HG02610 (cell line): ENCODE results near the gene NDC1.
"Not testable (repeated sequence)": the region's sequence is repeated elsewhere in the genome, so short reads cannot be mapped to it uniquely, and the experiment has no call there.

Experiments
- ATAC-seq: cut with Tn5 transposase; IDR thresholded peaks from one replicate; pipeline ENCODE4 v1.9.1; 2021; ENCODE audit warnings: mild to moderate bottlenecking, moderate library complexity; ENCODE audit not compliant: unreplicated experiment

Gene NDC1, protein sequence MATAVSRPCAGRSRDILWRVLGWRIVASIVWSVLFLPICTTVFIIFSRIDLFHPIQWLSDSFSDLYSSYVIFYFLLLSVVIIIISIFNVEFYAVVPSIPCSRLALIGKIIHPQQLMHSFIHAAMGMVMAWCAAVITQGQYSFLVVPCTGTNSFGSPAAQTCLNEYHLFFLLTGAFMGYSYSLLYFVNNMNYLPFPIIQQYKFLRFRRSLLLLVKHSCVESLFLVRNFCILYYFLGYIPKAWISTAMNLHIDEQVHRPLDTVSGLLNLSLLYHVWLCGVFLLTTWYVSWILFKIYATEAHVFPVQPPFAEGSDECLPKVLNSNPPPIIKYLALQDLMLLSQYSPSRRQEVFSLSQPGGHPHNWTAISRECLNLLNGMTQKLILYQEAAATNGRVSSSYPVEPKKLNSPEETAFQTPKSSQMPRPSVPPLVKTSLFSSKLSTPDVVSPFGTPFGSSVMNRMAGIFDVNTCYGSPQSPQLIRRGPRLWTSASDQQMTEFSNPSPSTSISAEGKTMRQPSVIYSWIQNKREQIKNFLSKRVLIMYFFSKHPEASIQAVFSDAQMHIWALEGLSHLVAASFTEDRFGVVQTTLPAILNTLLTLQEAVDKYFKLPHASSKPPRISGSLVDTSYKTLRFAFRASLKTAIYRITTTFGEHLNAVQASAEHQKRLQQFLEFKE

DNA sequence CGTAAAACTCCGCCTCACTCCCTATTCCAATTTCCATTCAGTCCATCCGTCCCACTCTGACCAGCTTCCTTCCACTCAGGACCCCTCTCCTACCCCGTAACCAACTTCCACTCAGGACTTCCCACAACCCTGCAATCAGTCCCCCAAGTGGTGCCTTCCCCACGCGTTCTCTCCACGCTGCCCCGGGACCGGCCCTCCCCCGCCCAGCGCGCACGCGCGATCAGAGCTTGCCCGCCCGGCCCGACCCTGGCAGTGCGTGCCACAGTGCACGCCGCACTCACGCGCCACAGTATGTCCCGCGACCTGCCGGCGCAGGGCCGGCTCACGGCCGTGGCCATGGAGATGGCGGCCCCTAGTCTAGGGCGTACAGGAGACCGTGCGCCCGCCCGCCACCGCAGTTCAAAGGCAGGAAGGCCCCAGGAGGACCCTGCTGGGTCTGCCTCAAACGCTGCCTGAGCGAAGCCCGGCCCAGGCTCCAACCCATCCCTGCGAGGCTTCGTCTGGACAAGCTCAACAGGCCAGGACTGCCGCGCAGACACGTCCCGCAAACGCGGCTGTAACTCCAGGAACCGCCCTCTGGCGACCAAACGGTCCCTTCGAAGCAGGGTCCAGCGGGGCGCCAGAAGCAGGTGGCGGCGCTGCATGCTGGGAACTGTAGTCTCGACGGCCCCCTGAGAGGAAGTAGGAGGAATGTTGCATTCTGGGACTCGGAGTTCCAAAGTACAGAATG, at the start of gene NDC1:
TSS of gene NDC1 (minus strand) at position 373 of the 730 bp plus-strand sequence. CDS start at position 338, 35 bp downstream.
- peak; percentile 88 for ATAC-seq

DNA sequence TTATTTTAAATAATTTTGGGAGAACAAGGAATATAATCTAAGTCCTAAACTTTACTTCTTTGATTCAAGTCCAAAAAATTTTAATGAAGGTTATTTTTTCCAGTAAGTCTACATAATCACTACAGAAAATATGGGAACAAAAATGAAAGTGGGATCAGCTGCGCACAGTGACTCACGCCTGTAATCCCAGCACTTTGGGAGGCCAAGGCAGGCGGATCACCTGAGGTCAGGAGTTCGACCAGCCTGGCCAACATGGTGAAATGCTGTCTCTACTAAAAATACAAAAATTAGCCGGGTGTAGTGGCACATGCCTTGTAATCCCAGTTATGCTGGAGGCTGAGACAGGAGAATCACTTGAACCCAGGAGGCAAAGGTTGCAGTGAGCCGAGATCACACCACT, 45.5 kb upstream of the NDC1 start:
- ATAC-seq = not testable (repeated sequence)

DNA sequence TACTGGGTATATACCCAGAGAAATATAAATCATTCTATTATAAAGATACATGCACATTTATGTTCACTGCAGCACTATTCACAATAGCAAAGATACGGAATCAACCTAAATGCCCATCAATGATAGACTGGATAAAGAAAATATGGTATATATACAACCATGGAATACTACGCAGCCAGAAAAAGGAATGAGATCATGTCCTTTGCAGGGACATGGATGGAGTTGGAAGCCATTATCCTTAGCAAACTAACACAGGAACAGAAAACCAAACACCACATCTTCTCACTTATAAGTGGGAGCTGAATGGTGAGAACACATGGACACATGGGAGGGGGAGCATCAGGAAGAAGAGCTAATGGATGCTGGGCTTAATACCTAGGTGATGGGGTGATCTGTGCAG, 43.8 kb upstream of the NDC1 start:
- ATAC-seq = not testable (repeated sequence)

DNA sequence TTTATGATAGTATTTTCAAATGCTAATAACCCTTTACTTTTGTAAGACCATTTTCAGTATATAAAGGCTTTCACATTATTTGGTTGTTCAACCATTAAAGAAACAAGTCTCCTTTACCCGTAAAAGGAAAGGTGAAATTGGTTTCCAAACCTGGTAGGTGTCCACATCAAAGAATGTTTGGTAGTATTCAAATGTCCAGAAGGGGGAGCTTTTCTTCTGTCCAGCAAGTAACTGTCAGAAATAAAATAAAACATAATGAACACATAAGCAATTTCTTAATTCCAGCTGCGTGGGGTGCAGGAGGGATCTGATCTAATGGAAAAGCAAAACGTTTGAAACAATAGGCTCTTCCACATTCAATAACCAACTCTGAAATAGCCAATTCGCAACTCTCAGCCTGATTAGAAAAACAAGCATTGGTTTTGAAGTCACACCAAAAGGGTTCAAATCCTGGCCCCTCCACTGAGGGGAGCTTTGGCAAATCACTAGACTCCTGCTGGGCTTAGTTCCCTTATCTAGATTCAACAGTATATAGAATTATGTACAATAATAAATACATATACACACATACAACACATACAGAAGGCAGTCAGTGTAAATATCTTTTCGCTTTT, 40.5 kb upstream of the NDC1 start:
- no peak for ATAC-seq

DNA sequence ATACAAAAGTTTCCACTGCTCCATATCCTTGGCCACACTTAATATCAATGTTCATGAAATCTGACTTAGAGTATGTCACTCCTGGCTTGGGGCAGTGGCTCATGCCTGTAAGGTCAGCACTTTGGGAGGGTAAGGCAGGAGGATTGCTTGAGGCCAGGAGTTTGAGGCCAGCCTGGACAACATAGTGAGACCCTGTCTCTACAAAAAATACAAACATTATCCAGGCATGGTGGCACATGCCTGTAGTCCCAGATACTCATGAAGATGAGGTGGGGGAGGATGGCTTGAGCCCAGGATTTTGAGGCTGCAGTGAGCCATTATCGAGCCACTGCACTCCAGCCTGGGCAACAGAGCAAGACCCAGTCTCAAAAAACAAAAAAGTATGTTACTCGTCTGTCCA, 37.1 kb upstream of the NDC1 start:
- ATAC-seq = not testable (repeated sequence)

DNA sequence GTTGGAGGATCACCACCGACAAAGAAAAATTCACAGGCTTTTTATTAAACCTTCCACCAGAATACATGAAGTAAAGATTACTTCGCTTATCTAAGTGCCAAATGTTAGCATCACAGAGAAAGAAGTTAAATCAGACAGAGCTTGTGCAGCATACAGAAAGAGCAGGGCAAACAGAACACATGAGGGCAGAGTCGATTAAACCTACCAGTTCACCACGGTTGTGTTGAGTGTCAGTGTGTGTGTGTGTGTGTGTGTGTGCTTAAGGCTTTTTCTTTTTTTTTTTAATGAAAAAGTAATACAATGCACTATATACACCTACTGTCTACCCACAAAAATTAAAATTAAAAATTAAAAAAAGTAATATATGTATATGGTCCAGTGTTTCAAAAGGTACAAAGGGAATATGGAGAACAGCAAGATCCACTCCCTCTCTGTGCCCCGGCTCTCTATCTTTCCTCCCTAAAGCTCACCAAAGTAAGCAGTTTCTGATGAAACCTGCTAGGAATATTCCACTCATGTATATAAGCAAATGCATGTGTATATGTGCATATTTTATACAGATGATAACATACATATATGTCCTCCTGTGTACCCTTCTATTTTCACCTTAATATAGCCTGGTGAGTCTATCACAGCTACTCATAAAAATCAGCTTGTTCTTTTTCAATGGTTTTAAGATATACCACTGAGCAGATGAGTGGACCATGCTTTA, 33.8 kb upstream of the NDC1 start:
- ATAC-seq = no peak

DNA sequence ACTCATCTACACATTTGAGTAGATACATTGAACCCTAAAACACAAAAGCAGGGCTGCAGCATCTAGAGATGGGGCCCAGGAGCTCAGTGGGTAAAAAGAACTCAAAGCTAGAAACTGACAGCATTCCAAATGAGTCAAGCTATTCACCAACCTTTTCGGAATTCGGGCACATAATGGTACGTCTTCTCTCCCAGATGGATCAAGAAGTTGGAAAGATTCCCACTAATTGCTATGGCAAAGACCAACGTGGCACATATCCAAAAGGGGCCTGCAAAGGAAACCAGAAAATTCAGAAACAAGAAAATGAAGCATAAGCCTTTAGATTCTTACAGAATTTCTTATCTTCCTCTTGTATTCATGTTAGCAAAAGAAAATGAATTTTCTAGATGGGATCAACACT, 33.1 kb upstream of the NDC1 start:
- no peak for ATAC-seq

DNA sequence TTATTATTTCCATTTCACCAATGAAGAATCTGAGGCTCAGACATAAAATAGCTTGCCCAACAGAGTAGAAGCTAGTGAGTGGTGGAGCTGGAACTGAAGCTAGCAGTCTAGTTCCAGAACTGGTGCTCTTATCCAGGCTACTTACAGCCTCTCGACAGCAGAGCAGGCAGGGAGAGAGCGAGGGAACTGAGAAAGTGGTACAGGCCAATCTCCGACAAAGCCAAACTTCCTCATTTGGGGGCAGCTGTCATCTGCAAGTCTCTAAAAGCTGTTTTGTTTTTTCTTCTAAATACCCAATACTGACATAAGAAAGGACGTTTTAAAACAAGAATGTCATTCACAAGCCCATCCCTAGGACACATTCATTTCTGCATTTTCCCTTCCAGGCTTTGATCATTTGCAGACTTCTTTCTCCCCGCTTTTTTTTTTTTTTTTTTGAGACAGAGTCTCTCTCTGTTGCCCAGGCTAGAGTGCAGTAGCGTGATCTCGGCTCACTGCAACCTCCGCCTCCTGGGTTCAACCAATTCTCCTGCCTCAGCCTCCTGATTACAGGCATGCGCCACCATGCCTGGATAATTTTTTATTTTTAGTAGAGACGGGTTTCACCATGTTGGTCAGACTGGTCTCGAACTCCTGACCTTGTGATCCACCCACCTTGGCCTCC, 31.5 kb upstream of the NDC1 start:
- ATAC-seq = no peak

DNA sequence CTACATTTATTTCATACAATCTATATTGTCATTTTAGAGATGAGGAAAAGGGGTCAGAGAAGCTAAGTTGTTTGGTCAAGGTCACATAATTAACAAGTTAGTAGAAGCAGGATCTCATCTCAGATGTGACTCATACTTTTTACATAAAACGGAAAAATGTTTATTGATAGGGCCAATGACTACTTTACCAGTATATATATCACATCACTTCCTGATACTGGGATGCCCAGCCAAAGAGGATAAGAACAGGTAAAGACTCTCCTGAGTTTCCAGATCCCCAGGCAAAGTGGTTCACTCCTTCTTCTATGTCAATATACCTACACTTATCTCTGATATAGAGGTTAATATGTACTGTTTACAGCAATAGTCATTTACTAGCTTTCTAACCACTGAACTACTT, 30.5 kb upstream of the NDC1 start:
- no peak for ATAC-seq

DNA sequence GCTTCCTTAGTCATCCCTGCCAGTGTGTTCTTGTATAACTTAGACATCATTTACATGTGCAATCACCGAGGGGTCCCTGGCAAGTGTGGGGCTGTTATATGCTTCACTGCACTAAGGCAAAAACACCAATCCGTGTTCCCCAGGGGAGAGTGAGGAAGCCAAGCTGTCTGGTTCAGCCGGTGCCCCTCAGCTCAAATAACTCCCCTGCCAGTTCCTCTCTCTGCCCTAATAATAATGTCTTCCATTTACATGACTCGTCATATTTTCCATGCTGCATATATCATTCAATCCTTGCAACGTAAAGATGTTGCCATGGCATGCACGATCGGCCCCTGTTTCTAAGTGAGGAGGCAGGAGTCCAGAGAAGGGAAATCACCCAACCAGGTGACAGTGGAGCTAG, 24.4 kb upstream of the NDC1 start:
- no peak for ATAC-seq

DNA sequence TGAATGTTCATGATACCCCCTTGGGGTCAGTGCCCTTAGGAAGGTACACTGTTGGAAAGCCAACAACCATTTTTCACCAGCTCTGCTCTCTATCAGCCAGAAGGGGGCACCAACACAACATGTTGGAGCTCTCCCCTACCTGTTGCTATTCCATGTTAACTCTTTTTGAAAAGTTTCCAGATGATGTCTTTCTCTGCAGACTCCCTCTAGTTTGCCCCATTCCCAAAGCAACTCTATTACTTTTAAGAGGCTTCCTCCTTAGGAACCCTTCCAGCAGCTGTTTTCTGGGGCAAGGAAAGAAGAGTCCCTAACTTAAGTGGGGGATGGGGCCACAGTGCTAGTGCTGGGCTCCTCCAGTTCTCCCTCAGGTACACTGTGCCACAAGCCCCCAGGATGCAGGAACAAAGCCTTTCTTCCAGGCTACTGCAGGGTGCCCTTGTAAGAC, 22.9 kb upstream of the NDC1 start:
- ATAC-seq = no peak

DNA sequence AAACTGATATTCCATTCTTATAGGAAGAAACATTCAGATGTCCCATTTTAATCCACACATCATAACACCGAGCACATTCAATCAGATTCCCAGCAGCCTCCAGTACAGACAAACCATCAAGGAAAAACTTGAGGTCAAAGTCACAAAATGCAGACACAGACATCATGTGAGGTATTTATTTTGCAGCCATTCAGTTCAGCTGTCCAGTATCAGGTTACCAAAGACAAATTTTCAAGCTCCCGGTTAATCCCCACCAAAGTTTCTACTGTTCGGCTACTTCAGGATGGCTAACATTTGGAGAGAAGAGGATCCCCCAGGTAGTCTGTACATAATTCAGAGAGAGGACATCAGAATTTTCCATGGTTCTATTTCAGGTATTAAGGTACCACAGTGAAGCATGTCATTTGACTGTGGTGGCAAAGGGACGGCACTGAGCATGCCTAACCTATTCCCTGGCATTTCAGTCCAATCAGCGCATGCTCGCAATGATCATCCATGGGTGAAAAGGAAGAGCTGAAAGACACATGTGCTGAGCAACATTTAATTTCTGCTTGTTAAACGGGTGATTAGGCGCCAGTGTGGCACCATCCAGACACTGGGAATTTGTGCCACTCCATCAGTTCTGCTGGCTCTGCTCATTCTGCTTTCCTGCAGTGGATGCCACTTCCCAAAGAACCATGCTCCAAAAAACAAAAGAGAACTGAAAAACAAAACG, 13.6 kb upstream of the NDC1 start:
- no peak for ATAC-seq

DNA sequence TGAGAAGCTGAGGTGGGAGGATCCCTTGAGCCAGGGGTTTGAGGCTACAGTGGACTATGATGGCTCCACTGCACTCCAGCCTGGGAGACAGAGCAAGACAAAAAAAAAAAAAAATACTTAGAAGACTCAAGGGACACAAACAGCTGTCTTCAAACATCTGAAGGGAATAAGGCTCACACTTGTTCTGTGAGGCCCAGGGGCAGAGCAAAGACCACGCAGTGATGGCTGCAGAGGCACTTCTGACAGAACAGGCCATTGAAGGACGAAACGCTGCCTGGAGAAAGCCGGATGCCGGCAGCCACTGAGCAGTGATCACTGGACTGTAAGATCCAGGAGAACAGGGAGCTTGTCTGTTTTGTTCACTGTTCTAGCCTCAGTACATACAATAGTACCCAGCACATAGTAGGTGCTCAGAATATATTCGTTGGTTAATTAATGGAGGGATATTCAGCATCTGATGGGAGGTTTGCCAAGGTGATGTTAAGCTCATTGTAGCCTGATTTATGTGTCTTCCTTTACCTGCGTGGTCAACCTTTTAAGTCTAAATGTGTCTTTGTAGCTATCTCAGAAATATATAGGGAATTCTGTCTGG, 12.1 kb upstream of the NDC1 start:
- no peak for ATAC-seq

DNA sequence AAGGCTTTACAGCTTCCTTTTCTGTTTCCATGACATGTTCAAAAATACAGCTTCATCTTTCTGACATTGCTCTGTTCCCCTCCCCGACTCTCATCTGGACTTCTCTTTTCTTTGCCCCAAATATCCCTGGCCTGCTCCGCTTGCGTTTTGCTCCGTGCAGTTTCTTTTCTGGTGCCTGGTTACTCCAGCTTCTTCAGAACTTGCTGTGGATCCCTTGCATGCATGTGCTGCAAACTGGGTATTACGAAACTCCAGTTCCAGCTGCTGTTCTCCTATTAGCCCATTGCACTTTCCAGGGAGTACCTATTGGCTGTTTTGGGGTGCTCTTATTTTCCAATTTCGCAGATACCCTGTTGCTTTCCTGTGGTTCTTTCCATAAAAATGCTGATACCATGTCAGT, 9.9 kb upstream of the NDC1 start:
- no peak for ATAC-seq

DNA sequence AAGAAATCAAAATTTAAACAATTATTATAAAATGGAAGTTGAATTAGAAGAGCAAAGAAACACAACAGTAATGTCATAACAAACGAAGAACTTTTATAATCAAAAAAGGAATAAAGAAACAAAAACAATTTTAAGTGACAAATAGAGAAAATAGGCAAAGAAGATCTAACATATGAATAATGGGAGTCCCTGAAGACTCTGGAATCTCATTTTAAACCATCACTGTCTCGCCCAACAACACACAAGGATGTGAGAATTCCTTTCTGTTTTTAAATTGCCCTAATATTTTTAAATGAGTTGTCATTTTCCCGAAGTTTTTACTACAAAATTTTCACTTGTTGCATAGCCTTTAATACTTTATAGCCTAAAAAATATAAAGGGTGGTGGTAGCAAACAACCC, 4.3 kb upstream of the NDC1 start:
- no peak for ATAC-seq

DNA sequence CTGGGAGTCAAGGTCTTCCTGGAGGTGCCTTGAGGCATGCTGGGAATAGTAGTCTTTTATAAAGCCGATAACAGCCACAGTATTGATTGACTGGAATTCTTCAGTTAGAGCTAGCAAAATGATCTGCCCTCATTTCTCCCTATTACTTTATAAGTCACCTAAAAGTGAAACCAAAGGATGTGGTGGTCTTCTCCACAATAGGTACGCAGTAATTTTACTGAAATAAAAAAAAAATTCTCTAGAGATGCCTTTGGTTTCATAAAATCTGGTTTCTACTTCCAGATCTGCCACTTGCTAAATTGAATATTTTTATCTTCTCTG, 518 bp upstream of the NDC1 start:
- ATAC-seq = no peak

DNA sequence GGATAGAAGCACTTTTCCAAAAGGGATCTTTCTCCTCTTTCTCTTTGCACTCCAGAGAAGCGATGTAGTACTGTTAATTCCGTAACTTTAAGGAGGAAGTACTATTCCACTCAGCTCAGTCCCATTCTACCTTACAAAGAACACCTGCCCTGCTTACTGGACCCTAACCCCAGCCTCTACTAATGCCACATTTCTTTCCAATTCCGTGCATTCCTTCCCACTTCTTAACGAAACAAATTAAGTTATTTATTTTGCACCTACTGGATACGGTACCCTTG, 511 bp downstream of the NDC1 start:
- no peak for ATAC-seq

DNA sequence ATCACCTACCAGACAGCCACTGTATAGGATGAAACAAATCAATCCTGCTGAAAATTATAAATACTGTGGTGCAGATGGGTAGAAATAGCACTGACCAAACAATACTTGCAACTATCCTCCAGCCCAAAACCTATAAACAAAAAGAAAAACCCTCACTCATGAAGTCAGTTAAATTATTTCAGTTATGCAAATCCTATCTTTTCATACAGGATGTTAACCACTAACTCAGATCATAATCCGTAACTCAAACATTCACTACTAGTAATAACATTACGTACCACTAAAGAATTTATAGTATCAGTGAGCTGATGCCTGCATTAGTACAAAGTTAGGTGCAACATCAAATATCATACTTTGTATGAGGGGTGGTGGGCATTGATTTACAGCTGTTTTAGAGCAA, 2.6 kb downstream of the NDC1 start:
- ATAC-seq = no peak

DNA sequence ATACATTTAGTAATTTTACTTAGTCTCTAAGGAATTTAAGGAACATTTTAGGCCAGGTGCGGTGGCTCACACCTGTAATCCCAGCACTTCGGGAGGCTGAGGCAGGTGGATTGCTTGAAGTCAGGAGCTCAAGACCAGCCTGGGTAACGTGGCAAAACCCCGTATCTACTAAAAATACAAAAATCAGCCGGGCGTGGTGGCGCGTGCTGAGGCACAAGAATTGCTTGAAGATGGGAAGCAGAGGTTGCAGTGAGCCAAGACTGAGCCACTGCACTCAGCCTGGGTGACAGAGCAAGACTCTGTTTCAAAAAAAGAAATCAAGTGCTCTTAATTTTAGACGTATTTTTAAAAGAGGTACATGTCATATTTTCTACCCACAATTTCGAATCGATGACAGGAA, 3.3 kb downstream of the NDC1 start:
- ATAC-seq = no peak

DNA sequence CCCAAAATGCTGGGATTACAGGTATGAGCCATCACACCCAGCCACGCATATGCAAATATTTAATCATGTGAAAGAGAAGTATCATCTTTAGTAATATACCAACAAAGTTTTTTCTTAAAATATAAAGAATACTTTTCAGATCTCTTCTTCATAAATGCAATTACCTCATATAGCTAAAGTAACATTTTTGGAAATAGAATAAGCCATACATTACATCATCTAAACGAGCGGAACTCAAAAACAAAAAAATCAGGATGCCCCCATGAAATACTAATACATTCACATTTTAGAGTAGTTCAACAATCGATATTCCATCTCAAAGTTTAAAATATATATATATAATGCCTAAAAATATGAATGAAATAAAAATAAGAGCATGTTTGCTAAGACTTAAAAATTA, 4.7 kb downstream of the NDC1 start:
- no peak for ATAC-seq
